Putamen (tissue), 1 donor: Measurements from ENCODE around the gene PSD4.

Source experiments
- DNase-seq: peaks from one replicate; pipeline ENCODE4 v3.0.0-alpha.2; 2016; ENCODE audit warnings: low spot score

PSD4 gene

GRCh38 chr2:113238871-113239839 is 65.4 kb downstream of the PSD4 start:
- DNase-seq, result no peak

GRCh38 chr2:113240150-113240914 is 66.6 kb downstream of the PSD4 start:
- DNase-seq, result peak; percentile 62

- DNase-seq, result no peak
Observed at GRCh38 chr2:113240915-113241911, 67.4 kb downstream of the PSD4 start.

- no peak for DNase-seq
Observed at GRCh38 chr2:113242327-113242726, 68.6 kb downstream of the PSD4 start.

GRCh38 chr2:113245276-113245711 is 71.5 kb downstream of the PSD4 start:
- no peak for DNase-seq

GRCh38 chr2:113246606-113247005 is 72.8 kb downstream of the PSD4 start:
- no peak for DNase-seq

- peak; percentile 56 for DNase-seq
Observed at GRCh38 chr2:113248997-113249770, 75.4 kb downstream of the PSD4 start.

GRCh38 chr2:113251118-113251517 is 77.3 kb downstream of the PSD4 start:
- DNase-seq, result no peak

- DNase-seq, result no peak
Observed at GRCh38 chr2:113252047-113252590, 78.3 kb downstream of the PSD4 start.

- DNase-seq, result no peak
Observed at GRCh38 chr2:113253453-113253852, 79.7 kb downstream of the PSD4 start.

- no peak for DNase-seq
Observed at GRCh38 chr2:113255140-113256070, 81.6 kb downstream of the PSD4 start.

- DNase-seq, result no peak
Observed at GRCh38 chr2:113257516-113258264, 83.9 kb downstream of the PSD4 start.

- DNase-seq, result no peak
Observed at GRCh38 chr2:113258471-113259147, 84.8 kb downstream of the PSD4 start.
